ENCODE data around the gene CENPS. TPM values are rescaled to one million over a fixed set of nuclear protein-coding genes. Genes with fewer than 3 reads are reported as not detected.

The CENPS gene
- total and polyA plus RNA-seq, 2 of the 13 experiments (the other 11 are each of a cell fraction or from before 2014, with no cell fraction given) = 3.3 to 22.0 TPM

- ATAC-seq (no peak), FAIRE-seq (no peak), DNase-seq (ENCODE audit: low spot score) (no peak)
- H3K4me2 ChIP-seq (ENCODE audit: low read depth, low read length) = no peak overlapping the region
- no peak overlapping the region for H3K27ac ChIP-seq (ENCODE audit: extremely low read length, insufficient read depth, low read length)
- no peak overlapping the region for H2AFZ ChIP-seq (ENCODE audit: low read length)
- ChIA-PET CTCF (ENCODE audit: low intra/inter-chr PET ratio, low total read pairs) (no interaction called here), POLR2A (interaction anchor here (4.4 kb wide), 1 partner anchor 15 kb away, joined by 65 read pairs; no protein-coding TSS in a partner anchor)
- no TSS peak for BruUV-seq (replicated peaks)
- H3K79me2 ChIP-seq (ENCODE audit: insufficient read depth, low read length) = peaks cover 28% of the 10 kb centered on the region
- in situ Hi-C loops (cut with HindIII; ENCODE audit: extremely low pct_ligation_motif_present, low pct_unique_long_range_greater_than_20kb) (no loop called here), intact Hi-C loops (cut with micrococcal nuclease; ENCODE audit: unreplicated experiment) (no loop called here)
- no peak overlapping the region for H3K9ac ChIP-seq (ENCODE audit: insufficient read depth, low read depth, low read length)
- peaks cover 26% of the 10 kb centered on the region for H3K4me1 ChIP-seq (ENCODE audit: insufficient read depth, low read length)
- H3K36me3 ChIP-seq (replicated peaks in 1 of 2; ENCODE audit: control insufficient read depth in 1 of 2, insufficient read depth in 2 of 2, low read length in 2 of 2) = peaks cover 14 to 43% of the 10 kb centered on the region in 2 experiments
- no peaks in the 10 kb centered on the region for H4K20me1 ChIP-seq (ENCODE audit: insufficient read depth, low read length)
- no peaks in the 10 kb centered on the region for H3K9me3 ChIP-seq (ENCODE audit: low read length)
- no peaks in the 10 kb centered on the region for H3K27me3 ChIP-seq (ENCODE audit: control insufficient read depth in 1 of 2, insufficient read depth in 2 of 2, low read length in 2 of 2)
- 96% methylated on average over 9 of the region's 9 CpGs for WGBS (ENCODE audit: low lambda C conversion rate)
- no peak overlapping the region for H3K4me3 ChIP-seq (replicated peaks in 1 of 3; ENCODE audit: insufficient read depth in 1 of 3, low read depth in 2 of 3, low read length in 3 of 3)
- TF ChIP-seq, protein P1, sequence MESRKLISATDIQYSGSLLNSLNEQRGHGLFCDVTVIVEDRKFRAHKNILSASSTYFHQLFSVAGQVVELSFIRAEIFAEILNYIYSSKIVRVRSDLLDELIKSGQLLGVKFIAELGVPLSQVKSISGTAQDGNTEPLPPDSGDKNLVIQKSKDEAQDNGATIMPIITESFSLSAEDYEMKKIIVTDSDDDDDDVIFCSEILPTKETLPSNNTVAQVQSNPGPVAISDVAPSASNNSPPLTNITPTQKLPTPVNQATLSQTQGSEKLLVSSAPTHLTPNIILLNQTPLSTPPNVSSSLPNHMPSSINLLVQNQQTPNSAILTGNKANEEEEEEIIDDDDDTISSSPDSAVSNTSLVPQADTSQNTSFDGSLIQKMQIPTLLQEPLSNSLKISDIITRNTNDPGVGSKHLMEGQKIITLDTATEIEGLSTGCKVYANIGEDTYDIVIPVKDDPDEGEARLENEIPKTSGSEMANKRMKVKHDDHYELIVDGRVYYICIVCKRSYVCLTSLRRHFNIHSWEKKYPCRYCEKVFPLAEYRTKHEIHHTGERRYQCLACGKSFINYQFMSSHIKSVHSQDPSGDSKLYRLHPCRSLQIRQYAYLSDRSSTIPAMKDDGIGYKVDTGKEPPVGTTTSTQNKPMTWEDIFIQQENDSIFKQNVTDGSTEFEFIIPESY (CRISPR knock-in tag; IDR thresholded peaks at IDR 0.05) = peak; percentile 46; the same call in 1 of the 2 replicates
- TF ChIP-seq ATF7 (IDR thresholded peaks at IDR 0.05) (peak; percentile 79), ATF7 (CRISPR knock-in tag; IDR thresholded peaks at IDR 0.05) (no peak), TFDP1 (CRISPR knock-in tag; IDR thresholded peaks at IDR 0.05; ENCODE audit: borderline replicate concordance) (no peak), CREB1 (IDR thresholded peaks at IDR 0.05) (peak; percentile 51; the same call in 1 of the 2 replicates), CREB1 (CRISPR knock-in tag; IDR thresholded peaks at IDR 0.05) (no peak)
- TF ChIP-seq, protein P2, sequence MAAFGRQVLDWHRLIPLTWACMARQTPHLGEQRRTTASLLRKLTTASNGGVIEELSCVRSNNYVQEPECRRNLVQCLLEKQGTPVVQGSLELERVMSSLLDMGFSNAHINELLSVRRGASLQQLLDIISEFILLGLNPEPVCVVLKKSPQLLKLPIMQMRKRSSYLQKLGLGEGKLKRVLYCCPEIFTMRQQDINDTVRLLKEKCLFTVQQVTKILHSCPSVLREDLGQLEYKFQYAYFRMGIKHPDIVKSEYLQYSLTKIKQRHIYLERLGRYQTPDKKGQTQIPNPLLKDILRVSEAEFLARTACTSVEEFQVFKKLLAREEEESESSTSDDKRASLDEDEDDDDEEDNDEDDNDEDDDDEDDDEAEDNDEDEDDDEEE (CRISPR knock-in tag; IDR thresholded peaks at IDR 0.05) = no peak
Measured at GRCh38 chr1:10402729-10403274, 27.4 kb upstream of the CENPS start.
